ENCODE results near the gene UBE3C.

Gene UBE3C

DNA sequence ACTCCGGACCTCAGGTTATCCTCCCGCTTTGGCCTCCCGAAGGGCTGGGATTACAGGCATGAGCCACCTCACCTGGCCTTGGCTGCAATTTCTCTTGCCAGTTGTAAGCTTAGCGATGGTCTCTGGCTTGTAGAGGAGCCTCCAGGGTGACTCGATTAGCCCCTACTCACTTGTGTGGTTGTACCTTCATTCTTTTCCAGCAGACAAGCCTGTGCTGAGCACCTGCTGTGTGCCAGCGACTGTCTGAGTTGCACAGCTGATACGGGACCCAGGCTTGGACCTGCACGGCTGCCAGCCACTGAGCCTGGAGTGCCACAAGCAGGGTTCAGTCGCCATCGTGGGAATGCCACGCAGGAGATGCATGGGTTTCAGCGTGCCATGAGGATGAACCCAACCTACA lies 156.0 kb downstream of the UBE3C start:
- no peak for DNase-seq

DNA sequence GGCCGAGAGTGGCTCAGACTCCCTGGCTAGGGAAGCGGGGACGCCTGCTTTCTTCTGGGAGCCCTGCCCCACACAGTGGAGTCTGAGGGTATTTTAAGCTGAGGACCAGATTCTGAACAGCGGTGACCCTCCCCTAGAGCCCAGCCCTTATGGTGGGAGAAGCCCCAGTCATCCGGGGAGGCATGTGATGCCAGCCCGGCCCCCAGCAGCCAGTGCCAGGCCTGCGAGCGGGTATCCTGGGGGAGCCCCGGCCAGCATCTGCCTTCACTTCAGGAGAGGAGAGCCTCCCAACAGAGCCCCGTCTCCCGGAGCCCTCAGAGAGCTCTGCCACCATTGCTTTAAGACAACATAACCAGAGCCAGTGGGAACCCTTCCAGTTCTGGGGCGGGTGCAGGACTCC lies 156.6 kb downstream of the UBE3C start:
- DNase-seq = no peak

GRCh38 chr7:157297185-157297584 lies 158.5 kb downstream of the UBE3C start:
- peak in 2 of 4 experiments; percentile 11 to 24 for DNase-seq

DNA sequence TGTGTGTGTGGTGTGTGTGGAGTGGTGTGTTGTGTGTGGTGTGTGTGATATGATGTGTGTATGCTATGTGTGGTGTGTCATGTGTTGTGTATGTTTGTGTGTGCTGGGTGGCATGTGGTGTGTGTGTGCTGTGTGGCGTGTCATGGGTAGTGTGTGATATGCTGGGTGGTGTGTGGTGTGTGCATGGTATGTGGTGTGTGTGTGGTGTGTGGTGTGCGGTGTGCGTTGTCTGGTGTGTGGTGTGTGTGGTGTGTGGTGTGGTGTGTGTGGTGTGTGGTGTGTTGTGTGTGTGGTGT lies 160.5 kb downstream of the UBE3C start:
- no peak for DNase-seq

DNA sequence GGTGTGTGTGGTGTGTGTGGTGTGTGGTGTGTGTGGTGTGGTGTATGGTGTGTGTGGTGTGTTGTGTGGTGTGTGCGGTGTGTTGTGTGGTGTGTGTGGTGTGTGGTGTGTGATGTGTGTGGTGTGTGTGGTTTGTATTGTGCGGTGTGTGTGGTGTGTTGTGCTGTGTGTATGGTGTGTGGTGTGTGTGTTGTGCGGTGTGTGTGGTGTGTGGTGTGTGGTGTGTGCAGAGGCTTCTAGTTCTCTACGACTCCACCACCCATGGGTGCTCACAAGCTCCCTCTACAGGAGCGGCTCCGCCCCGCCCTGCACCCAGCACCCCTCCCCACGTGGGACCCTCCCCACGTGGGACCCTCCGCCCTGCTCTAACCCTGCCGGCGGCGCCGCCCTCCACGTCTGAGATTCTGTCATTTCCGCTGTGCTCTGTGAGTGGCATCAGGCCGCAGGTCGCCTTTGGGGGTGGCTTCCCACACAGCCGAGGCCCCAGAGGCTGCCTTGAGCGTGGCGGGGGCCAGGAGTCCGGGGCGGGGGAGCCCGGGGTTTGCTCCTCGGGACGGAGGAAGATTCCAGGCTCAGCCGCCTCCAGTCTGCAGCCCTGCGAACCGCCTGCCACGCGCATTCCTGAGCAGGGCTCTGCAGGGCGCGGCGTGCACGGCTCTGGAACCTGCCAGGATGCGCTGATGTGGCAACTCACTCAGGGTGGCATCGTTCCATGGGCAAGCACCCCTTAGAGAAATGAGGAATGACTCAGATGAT lies 161.1 kb downstream of the UBE3C start:
- peak; percentile 68 to 80 (median 71) for DNase-seq

- DNase-seq = no peak
Observed at GRCh38 chr7:157300369-157300825, 161.7 kb downstream of the UBE3C start.

DNA sequence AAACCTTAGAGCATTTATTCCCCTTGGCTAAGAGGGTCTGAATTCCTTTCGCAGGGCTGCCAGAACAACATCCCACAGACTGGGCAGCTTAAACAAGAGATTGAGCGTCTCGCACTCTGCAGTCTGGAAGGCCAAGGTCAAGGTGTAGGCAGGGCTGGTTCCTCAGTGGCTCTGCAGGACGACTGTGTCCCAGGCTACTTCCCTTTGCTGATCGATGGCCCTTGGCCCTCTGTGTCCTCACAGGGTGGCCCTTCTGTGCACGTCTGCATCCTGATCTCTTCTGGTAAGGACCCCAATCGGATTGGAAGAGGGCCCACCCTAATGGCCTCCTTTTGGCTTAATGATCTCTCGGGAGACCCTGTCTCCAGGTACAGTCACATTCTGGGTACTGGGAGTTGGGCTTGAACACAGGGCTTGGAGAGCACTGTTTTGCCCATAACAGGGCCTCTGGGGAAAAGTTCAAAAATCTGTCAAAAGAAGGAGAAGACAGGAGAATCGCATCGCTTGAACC lies 162.9 kb downstream of the UBE3C start:
- DNase-seq = peak; percentile 34 to 53 (median 51)

- DNase-seq = no peak
Observed at GRCh38 chr7:157306846-157307838, 168.4 kb downstream of the UBE3C start.

- no peak for DNase-seq
Observed at GRCh38 chr7:157309988-157310668, 171.4 kb downstream of the UBE3C start.

DNA sequence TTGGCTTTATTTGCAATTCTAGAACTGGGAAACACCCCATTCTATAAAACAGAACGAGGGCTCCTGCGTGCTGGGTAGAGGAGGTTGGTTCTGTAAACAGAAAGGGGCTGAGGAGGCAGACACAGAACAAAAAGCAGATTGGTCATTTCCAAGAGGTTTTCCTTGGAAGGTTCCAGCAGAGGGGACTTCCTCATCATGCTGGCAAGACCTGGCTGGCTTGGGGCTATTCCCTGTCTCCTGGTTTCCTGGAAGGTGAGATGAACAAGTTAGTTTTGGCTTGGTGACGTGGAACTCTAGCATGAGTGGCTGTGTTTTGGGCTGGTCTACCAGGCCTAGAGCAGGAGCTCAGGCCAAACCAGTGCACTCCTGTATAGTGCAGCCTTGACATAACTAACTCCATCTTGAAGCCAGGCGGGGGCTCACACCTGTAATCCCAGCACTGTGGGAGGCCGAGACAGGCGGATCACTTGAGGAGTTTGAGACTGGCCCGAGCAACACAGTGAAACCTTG lies 172.0 kb downstream of the UBE3C start:
- DNase-seq = no peak

DNA sequence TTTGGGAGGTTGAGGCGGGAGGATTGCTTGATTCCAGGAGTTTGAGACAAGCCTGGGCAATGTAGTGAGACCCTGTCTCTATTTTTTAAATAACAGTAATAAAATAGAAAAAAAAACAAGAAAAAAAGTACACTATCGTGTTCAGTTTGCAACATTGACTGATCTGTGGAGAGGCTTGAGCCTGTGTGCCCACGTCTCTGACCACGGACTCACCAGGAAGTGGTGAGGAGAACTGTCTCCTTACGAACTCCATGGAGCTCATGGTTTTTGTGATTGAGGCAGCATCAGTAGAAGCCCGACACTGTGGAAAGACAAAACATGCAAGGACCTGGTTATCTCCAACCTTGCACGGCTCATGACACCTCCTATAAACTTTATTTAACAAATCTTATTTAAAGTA lies 174.2 kb downstream of the UBE3C start:
- DNase-seq = peak; percentile 44 to 74 (median 72)

DNA sequence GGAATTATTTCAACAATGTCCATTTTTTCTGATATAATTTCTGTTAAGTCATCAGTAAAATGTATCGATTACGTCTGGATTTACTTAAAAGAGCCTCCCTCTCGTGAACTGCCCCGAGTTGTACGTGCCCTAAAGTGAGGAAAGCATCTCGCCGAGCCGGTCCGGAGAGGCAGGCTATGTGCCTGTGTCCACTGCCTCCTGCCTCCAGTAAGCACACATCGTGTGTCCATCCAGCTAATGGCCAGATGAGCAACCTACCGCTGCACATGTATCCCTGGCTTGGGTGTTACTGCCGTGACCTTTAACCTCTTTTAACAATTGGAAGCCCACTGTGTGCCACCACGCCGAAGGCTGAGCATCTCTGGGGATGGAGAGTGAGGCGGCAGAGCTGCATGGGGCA lies 174.9 kb downstream of the UBE3C start:
- DNase-seq = no peak

DNA sequence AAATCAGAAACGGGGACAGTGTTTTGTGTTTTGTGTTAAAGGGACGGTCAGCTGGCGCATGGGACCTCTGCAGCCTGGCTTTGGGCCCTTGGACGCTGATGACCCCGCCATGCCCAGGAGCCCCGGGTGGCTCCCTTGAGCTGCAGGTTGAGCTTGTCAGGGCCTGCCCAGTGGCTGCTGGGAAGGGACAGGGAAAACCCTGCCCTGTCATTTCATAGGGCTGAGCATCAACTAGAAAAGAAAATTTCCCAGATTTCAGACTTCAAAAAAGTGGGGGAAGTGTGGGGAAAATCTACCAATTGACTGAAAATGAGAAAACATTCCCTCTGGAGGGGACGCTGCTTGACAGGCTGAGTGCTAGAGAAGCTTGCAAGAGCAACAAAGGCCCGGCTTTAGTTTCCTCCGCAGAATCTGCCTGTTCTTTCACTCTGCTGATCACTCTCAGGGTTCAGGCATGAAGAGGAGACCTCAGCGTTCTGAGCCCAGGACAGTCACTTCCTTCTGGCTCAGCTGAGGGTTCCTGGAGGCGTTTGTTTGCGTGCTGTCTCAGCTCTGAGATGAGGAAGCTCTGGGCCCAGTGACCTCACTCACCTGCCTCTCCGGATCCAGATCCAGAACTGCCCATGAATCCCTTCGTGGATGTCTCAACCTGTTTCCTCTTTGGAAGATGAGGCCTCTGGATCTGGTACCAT lies 179.4 kb downstream of the UBE3C start:
- DNase-seq = peak; percentile 92 to 98 (median 95)
